ENCODE measurements around the gene KCNJ6.
"Not testable (repeated sequence)": the region's sequence is repeated elsewhere in the genome, so short reads cannot be mapped to it uniquely, and the experiment has no call there.

DNA sequence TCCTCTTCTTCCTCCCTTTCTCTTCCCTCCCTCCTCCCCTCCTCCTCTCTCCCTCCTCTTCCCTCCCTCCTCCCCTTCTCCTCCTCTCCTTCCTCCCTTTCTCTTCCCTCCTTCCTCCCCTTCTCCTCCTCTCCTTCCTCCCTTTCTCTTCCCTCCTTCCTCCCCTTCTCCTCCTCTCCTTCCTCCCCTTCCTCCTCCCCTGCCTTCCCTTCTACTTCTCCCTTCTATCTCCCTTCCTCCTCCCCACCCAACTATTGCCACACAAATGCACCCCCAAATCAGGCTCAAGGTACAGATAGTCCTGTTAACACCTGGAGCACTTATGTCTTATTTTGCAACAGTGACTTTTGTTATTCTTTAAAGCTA lies 203.7 kb downstream of the KCNJ6 start:
- TF ChIP-seq TAF1 (IDR thresholded peaks at IDR 0.05; ENCODE audit: low read depth, low read length); SIN3A (conservative IDR thresholded peaks at IDR 0.05 in 1 of 2, IDR thresholded peaks at IDR 0.05 in 1 of 2; ENCODE audit: low read depth in 1 of 2, low read length in 2 of 2); YY1 (IDR thresholded peaks at IDR 0.05; ENCODE audit: low read depth, low read length); JUND (IDR thresholded peaks at IDR 0.05; ENCODE audit: low read length); POLR2AphosphoS5 (IDR thresholded peaks at IDR 0.05; ENCODE audit: low read depth, low read length); CBX5 (IDR thresholded peaks at IDR 0.05; ENCODE audit: low read depth, low read length); GTF2F1 (IDR thresholded peaks at IDR 0.05; ENCODE audit: borderline replicate concordance, low read depth, low read length); POLR2A (IDR thresholded peaks at IDR 0.05; ENCODE audit: control extremely low read depth in 1 of 2, low read depth in 2 of 2, low read length in 2 of 2); SP2 (IDR thresholded peaks at IDR 0.05; ENCODE audit: low read length); EP300 (IDR thresholded peaks at IDR 0.05; ENCODE audit: borderline replicate concordance in 1 of 2, low read depth in 2 of 2, low read length in 2 of 2); GABPA (IDR thresholded peaks at IDR 0.05; ENCODE audit: borderline replicate concordance, insufficient read depth, low read length); MAFK (IDR thresholded peaks at IDR 0.05; ENCODE audit: low read depth, low read length): not testable (repeated sequence)
- TF ChIP-seq, protein P1, sequence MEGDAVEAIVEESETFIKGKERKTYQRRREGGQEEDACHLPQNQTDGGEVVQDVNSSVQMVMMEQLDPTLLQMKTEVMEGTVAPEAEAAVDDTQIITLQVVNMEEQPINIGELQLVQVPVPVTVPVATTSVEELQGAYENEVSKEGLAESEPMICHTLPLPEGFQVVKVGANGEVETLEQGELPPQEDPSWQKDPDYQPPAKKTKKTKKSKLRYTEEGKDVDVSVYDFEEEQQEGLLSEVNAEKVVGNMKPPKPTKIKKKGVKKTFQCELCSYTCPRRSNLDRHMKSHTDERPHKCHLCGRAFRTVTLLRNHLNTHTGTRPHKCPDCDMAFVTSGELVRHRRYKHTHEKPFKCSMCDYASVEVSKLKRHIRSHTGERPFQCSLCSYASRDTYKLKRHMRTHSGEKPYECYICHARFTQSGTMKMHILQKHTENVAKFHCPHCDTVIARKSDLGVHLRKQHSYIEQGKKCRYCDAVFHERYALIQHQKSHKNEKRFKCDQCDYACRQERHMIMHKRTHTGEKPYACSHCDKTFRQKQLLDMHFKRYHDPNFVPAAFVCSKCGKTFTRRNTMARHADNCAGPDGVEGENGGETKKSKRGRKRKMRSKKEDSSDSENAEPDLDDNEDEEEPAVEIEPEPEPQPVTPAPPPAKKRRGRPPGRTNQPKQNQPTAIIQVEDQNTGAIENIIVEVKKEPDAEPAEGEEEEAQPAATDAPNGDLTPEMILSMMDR (IDR thresholded peaks at IDR 0.05; ENCODE audit: control extremely low read depth in 1 of 3, insufficient read depth in 1 of 3, low read depth in 1 of 3, low read length in 3 of 3), result not testable (repeated sequence)
